ENCODE results near the gene NHERF1. TPM values are rescaled to one million over a fixed set of nuclear protein-coding genes. Genes with fewer than 3 reads are reported as not detected.

Gene NHERF1
- total and polyA plus RNA-seq, 2 donors (not counting 3 experiments of a cell fraction or from before 2014, with no cell fraction given) = 24.4 to 26.9 TPM

GRCh38 chr17:74778960-74779359 lies 30.5 kb downstream of the NHERF1 start:
- FAIRE-seq (peak; percentile 46), DNase-seq (ENCODE audit: low read depth, low spot score) (no peak)
- BruUV-seq (replicated peaks) = no TSS peak
- no peaks in the 10 kb centered on the region for H3K9me1 ChIP-seq (replicated peaks; ENCODE audit: control insufficient read depth, extremely low read depth, insufficient read depth, low read length)
- peak; percentile 12 for TF ChIP-seq FOS (IDR thresholded peaks at IDR 0.05; ENCODE audit: borderline replicate concordance, insufficient read depth, low read length)
- TF ChIP-seq GATA2 (IDR thresholded peaks at IDR 0.05; ENCODE audit: insufficient read depth, insufficient read length, low read depth, low read length) = no peak
- peak; percentile 55 for TF ChIP-seq JUN (IDR thresholded peaks at IDR 0.05; ENCODE audit: borderline replicate concordance, insufficient read depth, insufficient read length, low read depth)
- TF ChIP-seq, protein P1, sequence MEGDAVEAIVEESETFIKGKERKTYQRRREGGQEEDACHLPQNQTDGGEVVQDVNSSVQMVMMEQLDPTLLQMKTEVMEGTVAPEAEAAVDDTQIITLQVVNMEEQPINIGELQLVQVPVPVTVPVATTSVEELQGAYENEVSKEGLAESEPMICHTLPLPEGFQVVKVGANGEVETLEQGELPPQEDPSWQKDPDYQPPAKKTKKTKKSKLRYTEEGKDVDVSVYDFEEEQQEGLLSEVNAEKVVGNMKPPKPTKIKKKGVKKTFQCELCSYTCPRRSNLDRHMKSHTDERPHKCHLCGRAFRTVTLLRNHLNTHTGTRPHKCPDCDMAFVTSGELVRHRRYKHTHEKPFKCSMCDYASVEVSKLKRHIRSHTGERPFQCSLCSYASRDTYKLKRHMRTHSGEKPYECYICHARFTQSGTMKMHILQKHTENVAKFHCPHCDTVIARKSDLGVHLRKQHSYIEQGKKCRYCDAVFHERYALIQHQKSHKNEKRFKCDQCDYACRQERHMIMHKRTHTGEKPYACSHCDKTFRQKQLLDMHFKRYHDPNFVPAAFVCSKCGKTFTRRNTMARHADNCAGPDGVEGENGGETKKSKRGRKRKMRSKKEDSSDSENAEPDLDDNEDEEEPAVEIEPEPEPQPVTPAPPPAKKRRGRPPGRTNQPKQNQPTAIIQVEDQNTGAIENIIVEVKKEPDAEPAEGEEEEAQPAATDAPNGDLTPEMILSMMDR (IDR thresholded peaks at IDR 0.05; ENCODE audit: extremely low read depth in 1 of 2, insufficient read depth in 1 of 2, low read depth in 1 of 2, low read length in 2 of 2) = no peak
- TF ChIP-seq POLR2AphosphoS5 (IDR thresholded peaks at IDR 0.05; ENCODE audit: insufficient read depth, low read depth, low read length) = no peak
- TF ChIP-seq EZH2 (IDR thresholded peaks at IDR 0.05; ENCODE audit: borderline replicate concordance, low read depth, low read length, severe bottlenecking) = no peak
- no peak for TF ChIP-seq MYC (IDR thresholded peaks at IDR 0.05; ENCODE audit: low read depth, low read length)
- TF ChIP-seq MAX (IDR thresholded peaks at IDR 0.05; ENCODE audit: insufficient read depth, insufficient read length) = no peak
- no peak for TF ChIP-seq POLR2A (IDR thresholded peaks at IDR 0.05; ENCODE audit: low read depth, low read length)
- no peaks in the 10 kb centered on the region for H3K9me3 ChIP-seq (replicated peaks; ENCODE audit: control insufficient read depth, insufficient read depth, low read length)
- no peak overlapping the region for H3K4me2 ChIP-seq (ENCODE audit: insufficient read depth, low read length)
- H3K9ac ChIP-seq (replicated peaks; ENCODE audit: extremely low read depth, insufficient read depth, low read length) = no peak overlapping the region
- H2AFZ ChIP-seq (ENCODE audit: low read depth, low read length) = no peak overlapping the region
- H3K36me3 ChIP-seq (ENCODE audit: control insufficient read depth in 2 of 2, extremely low read depth in 1 of 2, insufficient read depth in 2 of 2, low read length in 2 of 2) = peaks cover 0 to 3% of the 10 kb centered on the region in 2 experiments
- peaks cover 7% of the 10 kb centered on the region for H3K4me1 ChIP-seq (ENCODE audit: control insufficient read depth, extremely low read depth, insufficient read depth, low read length)
- H4K20me1 ChIP-seq (replicated peaks; ENCODE audit: control insufficient read depth, extremely low read depth, insufficient read depth, low read length) = no peaks in the 10 kb centered on the region
- ChIA-PET CTCF (interaction anchor here (0.5 to 5.5 kb wide), 7 partner anchors 8 to 122 kb away, joined by 3 to 29 read pairs (median 4); partner anchors contain the start of gene GRIN2C), POLR2A (interaction anchor here (0.7 to 1.1 kb wide), 2 partner anchors 8 to 458 kb away, joined by 3 read pairs; no protein-coding TSS in a partner anchor)
- H3K4me3 ChIP-seq (replicated peaks in 1 of 3; ENCODE audit: insufficient read depth in 1 of 3, low read depth in 1 of 3, low read length in 3 of 3) = no peak overlapping the region
- H3K79me2 ChIP-seq (ENCODE audit: control insufficient read depth, insufficient read depth, low read length) = peaks cover 20% of the 10 kb centered on the region
- H3K27me3 ChIP-seq (ENCODE audit: control insufficient read depth in 2 of 2, insufficient read depth in 2 of 2, low read length in 2 of 2) = no peaks in the 10 kb centered on the region
- dilution Hi-C loops (cut with MboI; ENCODE audit: extremely low pct_ligation_motif_present, low sequenced_read_pairs) = no loop called here
- intact Hi-C loops (cut with micrococcal nuclease) = loop anchor here (5.0 kb wide), 1 partner anchor 93 kb away; the partner anchor contains the start of gene FDXR
- H3K27ac ChIP-seq (ENCODE audit: insufficient read depth, low read depth, low read length) = no peak overlapping the region
